Neural cell (in vitro differentiated cells): ENCODE results near the gene ZNF317.

Experiments used
- EP300 ChIP-seq: fragments of 450-650 bp; conservative IDR thresholded peaks from 2 replicates; pipeline ENCODE4 v1.6.1; 2014; ENCODE audit warnings: antibody characterized with exemption, mild to moderate bottlenecking, moderate library complexity; ENCODE audit not compliant: poor library complexity, severe bottlenecking
- EZH2 ChIP-seq: fragments of 200-600, 300-800 bp; shearing (Covaris generic), sonication (generic); IDR thresholded peaks from 2 replicates; pipeline ENCODE4 v1.6.1; 2014; ENCODE audit warnings: antibody characterized with exemption, low read length, borderline replicate concordance, mild to moderate bottlenecking; ENCODE audit not compliant: insufficient read depth, poor library complexity, severe bottlenecking
- MXI1 ChIP-seq: fragments of 450-650 bp; conservative IDR thresholded peaks from 2 replicates; pipeline ENCODE4 v1.6.1; 2014; ENCODE audit warnings: antibody characterized with exemption, mild to moderate bottlenecking; ENCODE audit not compliant: poor library complexity, severe bottlenecking
- POLR2AphosphoS5 ChIP-seq: IDR thresholded peaks from 2 replicates; pipeline ENCODE4 v1.6.1; 2012
- RAD21 ChIP-seq: fragments of 450-650 bp; conservative IDR thresholded peaks from 2 replicates; pipeline ENCODE4 v1.6.1; 2014; ENCODE audit warnings: antibody characterized with exemption, mild to moderate bottlenecking, moderate library complexity
- TAF1 ChIP-seq: IDR thresholded peaks from 2 replicates; pipeline ENCODE4 v1.6.1; 2012; ENCODE audit warnings: low read depth
- TF ChIP-seq, protein P1 (sequence below): fragments of 450-650 bp; IDR thresholded peaks from 2 replicates; pipeline ENCODE4 v1.5.1; 2014; ENCODE audit warnings: antibody characterized with exemption, mild to moderate bottlenecking, moderate library complexity; ENCODE audit not compliant: poor library complexity, severe bottlenecking
- TF ChIP-seq, protein P2 (sequence below): IDR thresholded peaks from 2 replicates; pipeline ENCODE4 v1.6.1; 2012; ENCODE audit warnings: borderline replicate concordance

DNA sequence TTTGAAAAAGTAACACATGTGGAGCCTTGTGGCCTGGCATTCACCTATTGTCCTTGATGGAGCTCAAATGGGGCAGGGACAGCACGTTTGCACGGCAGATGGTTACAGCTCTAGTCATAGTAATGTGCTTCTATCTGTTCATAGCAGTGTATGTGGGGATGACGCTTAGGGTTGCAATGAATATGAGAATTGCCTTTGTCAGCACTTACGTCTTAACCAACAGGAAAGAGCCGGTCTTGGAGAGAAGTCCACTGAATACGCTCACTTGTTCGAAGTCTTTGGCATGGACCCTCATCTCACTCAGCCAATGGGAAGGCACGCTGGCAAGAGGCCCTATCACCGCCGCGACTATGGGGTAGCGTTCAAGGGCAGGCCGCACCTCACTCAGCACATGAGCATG, 19.7 kb downstream of the ZNF317 start:
- TF ChIP-seq EP300 (no peak), EZH2 (no peak), POLR2AphosphoS5 (no peak), MXI1 (no peak), RAD21 (no peak), TAF1 (no peak)
- TF ChIP-seq, protein P1, sequence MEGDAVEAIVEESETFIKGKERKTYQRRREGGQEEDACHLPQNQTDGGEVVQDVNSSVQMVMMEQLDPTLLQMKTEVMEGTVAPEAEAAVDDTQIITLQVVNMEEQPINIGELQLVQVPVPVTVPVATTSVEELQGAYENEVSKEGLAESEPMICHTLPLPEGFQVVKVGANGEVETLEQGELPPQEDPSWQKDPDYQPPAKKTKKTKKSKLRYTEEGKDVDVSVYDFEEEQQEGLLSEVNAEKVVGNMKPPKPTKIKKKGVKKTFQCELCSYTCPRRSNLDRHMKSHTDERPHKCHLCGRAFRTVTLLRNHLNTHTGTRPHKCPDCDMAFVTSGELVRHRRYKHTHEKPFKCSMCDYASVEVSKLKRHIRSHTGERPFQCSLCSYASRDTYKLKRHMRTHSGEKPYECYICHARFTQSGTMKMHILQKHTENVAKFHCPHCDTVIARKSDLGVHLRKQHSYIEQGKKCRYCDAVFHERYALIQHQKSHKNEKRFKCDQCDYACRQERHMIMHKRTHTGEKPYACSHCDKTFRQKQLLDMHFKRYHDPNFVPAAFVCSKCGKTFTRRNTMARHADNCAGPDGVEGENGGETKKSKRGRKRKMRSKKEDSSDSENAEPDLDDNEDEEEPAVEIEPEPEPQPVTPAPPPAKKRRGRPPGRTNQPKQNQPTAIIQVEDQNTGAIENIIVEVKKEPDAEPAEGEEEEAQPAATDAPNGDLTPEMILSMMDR = no peak
- TF ChIP-seq, protein P2, sequence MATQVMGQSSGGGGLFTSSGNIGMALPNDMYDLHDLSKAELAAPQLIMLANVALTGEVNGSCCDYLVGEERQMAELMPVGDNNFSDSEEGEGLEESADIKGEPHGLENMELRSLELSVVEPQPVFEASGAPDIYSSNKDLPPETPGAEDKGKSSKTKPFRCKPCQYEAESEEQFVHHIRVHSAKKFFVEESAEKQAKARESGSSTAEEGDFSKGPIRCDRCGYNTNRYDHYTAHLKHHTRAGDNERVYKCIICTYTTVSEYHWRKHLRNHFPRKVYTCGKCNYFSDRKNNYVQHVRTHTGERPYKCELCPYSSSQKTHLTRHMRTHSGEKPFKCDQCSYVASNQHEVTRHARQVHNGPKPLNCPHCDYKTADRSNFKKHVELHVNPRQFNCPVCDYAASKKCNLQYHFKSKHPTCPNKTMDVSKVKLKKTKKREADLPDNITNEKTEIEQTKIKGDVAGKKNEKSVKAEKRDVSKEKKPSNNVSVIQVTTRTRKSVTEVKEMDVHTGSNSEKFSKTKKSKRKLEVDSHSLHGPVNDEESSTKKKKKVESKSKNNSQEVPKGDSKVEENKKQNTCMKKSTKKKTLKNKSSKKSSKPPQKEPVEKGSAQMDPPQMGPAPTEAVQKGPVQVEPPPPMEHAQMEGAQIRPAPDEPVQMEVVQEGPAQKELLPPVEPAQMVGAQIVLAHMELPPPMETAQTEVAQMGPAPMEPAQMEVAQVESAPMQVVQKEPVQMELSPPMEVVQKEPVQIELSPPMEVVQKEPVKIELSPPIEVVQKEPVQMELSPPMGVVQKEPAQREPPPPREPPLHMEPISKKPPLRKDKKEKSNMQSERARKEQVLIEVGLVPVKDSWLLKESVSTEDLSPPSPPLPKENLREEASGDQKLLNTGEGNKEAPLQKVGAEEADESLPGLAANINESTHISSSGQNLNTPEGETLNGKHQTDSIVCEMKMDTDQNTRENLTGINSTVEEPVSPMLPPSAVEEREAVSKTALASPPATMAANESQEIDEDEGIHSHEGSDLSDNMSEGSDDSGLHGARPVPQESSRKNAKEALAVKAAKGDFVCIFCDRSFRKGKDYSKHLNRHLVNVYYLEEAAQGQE = no peak
